BJ (cell line): ENCODE measurements around the gene OPN5. TPM values are rescaled to one million over a fixed set of nuclear protein-coding genes. Genes with fewer than 3 reads are reported as not detected.

Experiments
- CTCF ChIA-PET: fragments of 350-600 bp; formaldehyde crosslinking; extraction: SDS; loops from one replicate; lab custom pipeline; 2021; ENCODE audit warnings: antibody characterized with exemption, inconsistent platforms; lab: Yijun Ruan, JAX
- POLR2A ChIA-PET: fragments of 300-600 bp; sonication (Branson Sonifier 250); formaldehyde crosslinking; extraction: SDS; loops from one replicate; lab custom pipeline; 2021; ENCODE audit warnings: antibody characterized with exemption; lab: Charles Lee
- DNase-seq: peaks from one replicate; pipeline ENCODE4 v3.0.0-alpha.2; 2011; ENCODE audit warnings: low read depth
- H3K27me3 ChIP-seq: 2 replicates; pipeline ENCODE4 v1.6.0; 2011; ENCODE audit warnings: low read length; ENCODE audit not compliant: control insufficient read depth, insufficient read depth
- H3K36me3 ChIP-seq: 2 replicates; pipeline ENCODE4 v1.5.1; 2011; ENCODE audit warnings: low read length; ENCODE audit not compliant: control insufficient read depth, insufficient read depth
- H3K4me3 ChIP-seq: 2 replicates; pipeline ENCODE4 v1.5.1; 2011; ENCODE audit warnings: low read depth, mild to moderate bottlenecking, control low read depth, low read length
- polyA plus RNA-seq: library from polyadenylated mRNA; depleted of rRNA; stranded (reverse); fragments of >200 nt; gene quantifications from 2 replicates; pipeline ENCODE4 v1.2.3, GENCODE V29; 2011; rRNA removed
- small RNA-seq: library from RNA; depleted of rRNA; stranded (forward); fragments of <200 nt; gene quantifications from one replicate; pipeline ENCODE3, GENCODE V24; 2012; ENCODE audit warnings: low replicate concordance, low read depth; ENCODE audit not compliant: insufficient read length
- TF ChIP-seq, protein P1 (sequence below): IDR thresholded peaks from 2 replicates; pipeline ENCODE4 v1.5.1; 2011; ENCODE audit warnings: low read depth, mild to moderate bottlenecking, control low read depth, inconsistent platforms, low read length, moderate library complexity; ENCODE audit not compliant: insufficient read depth

Gene OPN5
- polyA plus RNA-seq, 1 experiment, result not detected

GRCh38 chr6:47862731-47863130 lies 80.9 kb downstream of the OPN5 start:
- no peak overlapping the region for H3K4me3 ChIP-seq
- H3K36me3 ChIP-seq, result no peaks in the 10 kb centered on the region
- ChIA-PET CTCF (no interaction called here), POLR2A (no interaction called here)
- TF ChIP-seq, protein P1, sequence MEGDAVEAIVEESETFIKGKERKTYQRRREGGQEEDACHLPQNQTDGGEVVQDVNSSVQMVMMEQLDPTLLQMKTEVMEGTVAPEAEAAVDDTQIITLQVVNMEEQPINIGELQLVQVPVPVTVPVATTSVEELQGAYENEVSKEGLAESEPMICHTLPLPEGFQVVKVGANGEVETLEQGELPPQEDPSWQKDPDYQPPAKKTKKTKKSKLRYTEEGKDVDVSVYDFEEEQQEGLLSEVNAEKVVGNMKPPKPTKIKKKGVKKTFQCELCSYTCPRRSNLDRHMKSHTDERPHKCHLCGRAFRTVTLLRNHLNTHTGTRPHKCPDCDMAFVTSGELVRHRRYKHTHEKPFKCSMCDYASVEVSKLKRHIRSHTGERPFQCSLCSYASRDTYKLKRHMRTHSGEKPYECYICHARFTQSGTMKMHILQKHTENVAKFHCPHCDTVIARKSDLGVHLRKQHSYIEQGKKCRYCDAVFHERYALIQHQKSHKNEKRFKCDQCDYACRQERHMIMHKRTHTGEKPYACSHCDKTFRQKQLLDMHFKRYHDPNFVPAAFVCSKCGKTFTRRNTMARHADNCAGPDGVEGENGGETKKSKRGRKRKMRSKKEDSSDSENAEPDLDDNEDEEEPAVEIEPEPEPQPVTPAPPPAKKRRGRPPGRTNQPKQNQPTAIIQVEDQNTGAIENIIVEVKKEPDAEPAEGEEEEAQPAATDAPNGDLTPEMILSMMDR, result no peak
- no peak for DNase-seq
- H3K27me3 ChIP-seq, result no peaks in the 10 kb centered on the region

DNA sequence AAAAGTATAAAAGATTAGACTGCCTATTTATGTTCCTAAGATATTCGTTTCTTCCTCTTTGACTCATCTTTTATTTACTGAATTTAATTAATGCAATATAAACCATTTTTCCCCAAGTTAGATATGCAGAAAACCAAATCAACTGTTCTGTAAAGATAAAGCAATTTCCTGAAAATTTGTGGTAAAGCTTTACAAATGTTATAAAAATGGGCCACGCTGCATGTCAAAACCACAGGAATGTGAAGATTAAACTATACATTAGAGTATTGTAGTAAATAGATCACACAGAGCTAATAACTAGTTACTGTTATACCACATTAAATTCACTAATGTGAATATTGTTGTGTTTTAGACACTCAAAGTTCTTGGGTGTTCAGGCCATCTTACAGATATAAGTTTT lies 83.4 kb downstream of the OPN5 start:
- ChIA-PET POLR2A (no interaction called here), CTCF (no interaction called here)
- DNase-seq, result no peak

DNA sequence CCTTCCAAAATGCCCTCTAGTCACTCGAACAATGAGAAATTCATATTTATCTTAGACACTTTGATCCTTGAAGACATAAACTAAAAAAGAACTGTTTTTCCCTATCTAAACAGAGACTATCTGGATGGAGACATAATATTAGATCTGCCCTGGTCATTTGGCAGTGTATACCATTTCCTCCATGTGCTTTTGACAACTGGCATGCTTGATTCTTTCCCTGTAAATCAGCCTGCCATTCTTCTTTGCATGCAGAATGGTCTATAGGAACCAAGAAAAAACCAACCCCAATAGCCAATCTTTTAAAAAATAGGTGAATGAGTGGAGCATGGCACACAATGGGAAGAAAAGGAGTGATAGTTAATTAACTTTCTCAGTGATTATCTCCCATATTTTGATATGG lies 93.8 kb downstream of the OPN5 start:
- TF ChIP-seq, protein P1, result no peak
- no peaks in the 10 kb centered on the region for H3K36me3 ChIP-seq
- H3K4me3 ChIP-seq, result no peak overlapping the region
- POLR2A ChIA-PET, result no interaction called here
- no peak for DNase-seq
- CTCF ChIA-PET, result no interaction called here
- no peaks in the 10 kb centered on the region for H3K27me3 ChIP-seq

More for the DNA sequence above, 83.4 kb downstream of the OPN5 start:
- no peak overlapping the region for H3K4me3 ChIP-seq
- no peaks in the 10 kb centered on the region for H3K36me3 ChIP-seq
- no peaks in the 10 kb centered on the region for H3K27me3 ChIP-seq
- TF ChIP-seq, protein P1, result no peak

Small RNA genes within 50 kb of the gene (small RNA-seq; reads per million reads assigned to genes)
- gene RNU1-105P, result not detected

Other genes starting within 250 kb of the OPN5 start
- 0.04 TPM in 1 of 2 replicates, not detected in the other for gene ADGRF4, start 83.5 kb upstream of the OPN5 start, polyA plus RNA-seq